DOHH2 (cell line): ENCODE results near the gene DNM1L.

Experiments used
- H3F3A ChIP-seq: fragments of 200-600 bp; sonication (generic), shearing (Covaris generic); 2 replicates; pipeline ENCODE4 v1.6.0; 2016; ENCODE audit warnings: antibody characterized with exemption, mild to moderate bottlenecking; ENCODE audit not compliant: control insufficient read depth, insufficient read depth
- H3K27ac ChIP-seq: fragments of 200-600 bp; sonication (generic); 2 replicates; pipeline ENCODE4 v1.5.1; 2014; ENCODE audit warnings: low read depth, mild to moderate bottlenecking, low read length, moderate library complexity
- H3K27me3 ChIP-seq: fragments of 200-600 bp; sonication (generic); 2 replicates; pipeline ENCODE4 v1.6.1; 2014; ENCODE audit warnings: mild to moderate bottlenecking, low read length, mixed read lengths; ENCODE audit not compliant: control insufficient read depth
- H3K36me3 ChIP-seq: fragments of 200-600 bp; sonication (generic); 2 replicates; pipeline ENCODE4 v1.6.1; 2014; ENCODE audit warnings: mild to moderate bottlenecking, low read length, moderate library complexity, mixed read lengths; ENCODE audit not compliant: control insufficient read depth
- H3K4me1 ChIP-seq: fragments of 200-600 bp; sonication (generic); 2 replicates; pipeline ENCODE4 v1.6.1; 2014; ENCODE audit warnings: mild to moderate bottlenecking, low read length, mixed read lengths; ENCODE audit not compliant: control insufficient read depth
- H3K4me2 ChIP-seq: fragments of 200-600 bp; sonication (generic); 2 replicates; pipeline ENCODE4 v1.6.0; 2014; ENCODE audit warnings: mild to moderate bottlenecking, low read length, moderate library complexity
- H3K4me3 ChIP-seq: fragments of 200-600 bp; sonication (generic); 2 replicates; pipeline ENCODE4 v1.5.1; 2014; ENCODE audit warnings: mild to moderate bottlenecking, low read length, mixed read lengths
- H3K79me2 ChIP-seq: fragments of 200-600 bp; sonication (generic); 2 replicates; pipeline ENCODE4 v1.6.1; 2014; ENCODE audit warnings: mild to moderate bottlenecking, low read length, mixed read lengths; ENCODE audit not compliant: control insufficient read depth
- H3K9me2 ChIP-seq: fragments of 200-600 bp; sonication (generic); replicated peaks from 2 replicates; pipeline ENCODE4 v1.6.1; 2014; ENCODE audit warnings: mild to moderate bottlenecking, low read length, mixed read lengths; ENCODE audit not compliant: control insufficient read depth
- H3K9me3 ChIP-seq: fragments of 200-600 bp; sonication (generic); 2 replicates; pipeline ENCODE4 v1.6.1; 2014; ENCODE audit warnings: antibody characterized with exemption, low read length, mixed read lengths; ENCODE audit not compliant: control insufficient read depth, insufficient read depth
- H4K20me1 ChIP-seq: fragments of 200-600 bp; sonication (generic); 2 replicates; pipeline ENCODE4 v1.6.0; 2014; ENCODE audit warnings: low read depth, mild to moderate bottlenecking, antibody characterized with exemption, low read length, moderate library complexity; ENCODE audit not compliant: control insufficient read depth, insufficient read depth
- EZH2phosphoT487 ChIP-seq: fragments of 200-600 bp; sonication (generic); IDR thresholded peaks from 2 replicates; pipeline ENCODE4 v1.6.1; 2017; ENCODE audit warnings: borderline replicate concordance, mild to moderate bottlenecking, antibody characterized with exemption, low read length, moderate library complexity, mixed read lengths
- TF ChIP-seq, protein P1 (sequence below): fragments of 200-600 bp; sonication (generic); IDR thresholded peaks from one replicate; pipeline ENCODE4 v1.5.1; 2014; ENCODE audit warnings: antibody characterized with exemption, mild to moderate bottlenecking, low read depth, low read length; ENCODE audit not compliant: poor library complexity, severe bottlenecking

The DNM1L gene

DNA sequence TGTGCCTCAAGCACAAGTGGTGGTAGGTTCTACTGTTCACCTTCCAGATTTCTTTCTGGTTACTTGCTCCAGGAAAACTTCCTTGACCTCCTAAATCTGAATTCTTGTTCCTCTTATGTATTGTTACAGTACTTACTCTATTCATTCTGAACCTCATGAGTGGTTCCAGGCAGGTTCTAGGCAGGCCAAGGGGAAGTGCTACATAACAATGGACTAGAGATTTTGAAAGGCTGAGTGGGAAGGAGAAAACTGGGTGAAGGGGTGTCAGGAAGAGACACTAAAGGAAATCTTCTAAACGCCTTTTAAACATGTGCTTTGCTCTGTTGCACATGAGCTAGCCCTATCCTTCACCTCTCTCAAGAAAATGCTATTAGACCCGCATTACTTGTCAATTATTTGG, 75.0 kb downstream of the DNM1L start:
- Histone ChIP-seq H3K4me1 (peaks cover 17% of the 10 kb centered on the region), H4K20me1 (no peaks in the 10 kb centered on the region), H3K36me3 (peaks cover 53% of the 10 kb centered on the region), H3K9me2 (no peaks in the 10 kb centered on the region), H3K4me2 (peak overlapping the region; percentile 93), H3K79me2 (peaks cover 39% of the 10 kb centered on the region), H3K27ac (peak overlapping the region; percentile 86), H3F3A (peaks cover 2% of the 10 kb centered on the region; the same call in 1 of the 2 replicates), H3K27me3 (no peaks in the 10 kb centered on the region), H3K4me3 (peak overlapping the region; percentile 88), H3K9me3 (no peaks in the 10 kb centered on the region)
- TF ChIP-seq, protein P1, sequence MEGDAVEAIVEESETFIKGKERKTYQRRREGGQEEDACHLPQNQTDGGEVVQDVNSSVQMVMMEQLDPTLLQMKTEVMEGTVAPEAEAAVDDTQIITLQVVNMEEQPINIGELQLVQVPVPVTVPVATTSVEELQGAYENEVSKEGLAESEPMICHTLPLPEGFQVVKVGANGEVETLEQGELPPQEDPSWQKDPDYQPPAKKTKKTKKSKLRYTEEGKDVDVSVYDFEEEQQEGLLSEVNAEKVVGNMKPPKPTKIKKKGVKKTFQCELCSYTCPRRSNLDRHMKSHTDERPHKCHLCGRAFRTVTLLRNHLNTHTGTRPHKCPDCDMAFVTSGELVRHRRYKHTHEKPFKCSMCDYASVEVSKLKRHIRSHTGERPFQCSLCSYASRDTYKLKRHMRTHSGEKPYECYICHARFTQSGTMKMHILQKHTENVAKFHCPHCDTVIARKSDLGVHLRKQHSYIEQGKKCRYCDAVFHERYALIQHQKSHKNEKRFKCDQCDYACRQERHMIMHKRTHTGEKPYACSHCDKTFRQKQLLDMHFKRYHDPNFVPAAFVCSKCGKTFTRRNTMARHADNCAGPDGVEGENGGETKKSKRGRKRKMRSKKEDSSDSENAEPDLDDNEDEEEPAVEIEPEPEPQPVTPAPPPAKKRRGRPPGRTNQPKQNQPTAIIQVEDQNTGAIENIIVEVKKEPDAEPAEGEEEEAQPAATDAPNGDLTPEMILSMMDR = no peak
- no peak for TF ChIP-seq EZH2phosphoT487

DNA sequence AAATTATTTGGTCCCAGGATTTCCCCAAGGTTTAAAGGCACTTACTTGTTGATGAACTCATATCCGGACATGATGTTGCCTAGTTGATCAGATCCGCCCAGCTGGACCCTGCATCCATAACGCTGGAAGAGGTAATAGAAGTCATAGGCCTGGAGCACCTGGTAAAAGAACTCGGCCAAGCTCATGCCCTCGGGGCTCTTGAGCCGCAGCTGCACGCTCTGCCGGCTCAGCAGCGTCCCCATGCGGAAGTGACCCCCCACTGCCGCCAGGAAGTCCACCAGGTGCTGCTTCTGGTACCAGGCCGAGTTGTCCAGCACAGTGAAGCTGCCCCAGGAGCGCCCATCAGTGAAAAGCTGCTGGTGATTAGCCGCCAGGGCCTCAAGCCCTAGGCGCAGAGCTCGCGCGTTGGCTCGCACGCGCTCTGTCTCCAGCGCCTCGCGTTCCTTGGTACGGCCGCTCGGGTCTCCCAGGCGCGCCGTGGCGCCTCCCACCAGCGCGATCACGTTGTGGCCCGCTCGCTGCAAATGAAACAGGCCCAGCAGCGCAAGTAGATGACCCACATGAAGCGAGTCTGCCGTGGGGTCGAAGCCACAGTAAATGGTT, 76.1 kb downstream of the DNM1L start:
- no peaks in the 10 kb centered on the region for H3K9me3 ChIP-seq
- H3K4me3 ChIP-seq = peak overlapping the region; percentile 88
- H3K27ac ChIP-seq = peak overlapping the region; percentile 86
- H3K36me3 ChIP-seq = peaks cover 42% of the 10 kb centered on the region
- H3K4me2 ChIP-seq = peak overlapping the region; percentile 93
- H3K4me1 ChIP-seq = peaks cover 17% of the 10 kb centered on the region
- peaks cover 39% of the 10 kb centered on the region for H3K79me2 ChIP-seq
- H3K27me3 ChIP-seq = no peaks in the 10 kb centered on the region
- H3K9me2 ChIP-seq = no peaks in the 10 kb centered on the region
- peaks cover 2% of the 10 kb centered on the region; the same call in 1 of the 2 replicates for H3F3A ChIP-seq
- no peaks in the 10 kb centered on the region for H4K20me1 ChIP-seq
- no peak for TF ChIP-seq EZH2phosphoT487
- TF ChIP-seq, protein P1 = peak; percentile 97

DNA sequence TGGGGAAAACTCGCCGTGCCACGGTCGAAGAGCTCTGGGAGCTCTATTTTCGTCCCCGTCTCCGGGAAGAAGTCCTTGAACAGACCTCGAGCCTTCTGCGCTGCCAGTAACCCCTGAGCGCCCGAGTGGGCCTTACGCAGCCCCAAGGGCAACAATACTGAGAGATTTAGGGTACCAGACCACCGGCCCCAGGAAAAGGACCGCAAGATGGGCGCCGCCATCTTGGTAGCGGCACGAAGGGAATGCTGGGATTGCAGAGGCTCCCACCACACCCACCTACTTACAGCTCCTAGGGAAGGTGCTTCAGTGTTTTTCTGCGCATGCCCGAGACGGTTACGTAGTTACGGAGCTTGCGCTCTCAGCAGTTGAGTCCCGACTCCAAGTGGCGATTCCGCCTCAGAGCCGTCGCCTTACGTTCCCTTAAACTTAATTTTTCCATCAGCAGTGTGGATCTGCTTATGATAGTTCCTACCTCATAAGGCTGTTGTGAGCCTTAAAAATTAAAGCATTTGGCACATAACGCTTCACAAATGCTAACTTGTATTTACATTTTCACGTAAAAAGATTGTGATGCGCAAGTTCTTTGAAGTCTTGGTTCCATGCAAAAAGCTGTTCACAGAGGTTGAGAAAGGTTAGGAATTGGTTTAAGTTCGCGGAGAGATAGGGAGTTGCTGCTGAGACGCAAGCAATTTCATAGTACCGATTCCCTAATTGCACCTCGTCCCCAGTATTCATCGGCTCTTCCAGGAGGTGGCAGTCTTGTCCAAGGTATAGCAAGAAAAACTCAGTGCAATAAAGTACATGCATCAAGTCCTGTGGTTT, 76.8 kb downstream of the DNM1L start, which contains the start of gene YARS2:
Gene YARS2 (minus strand): TSS at position 244 of the 822 bp plus-strand sequence. CDS start 23 bp downstream, at position 221.
- Histone ChIP-seq H3K27ac (peak within 1 kb of the TSS; percentile 86), H3K27me3 (no peaks in the 10 kb centered on the region), H3K4me3 (peak within 1 kb of the TSS; percentile 88), H3K36me3 (peaks cover 35% of the 10 kb centered on the region), H3K4me2 (peak within 1 kb of the TSS; percentile 93), H3F3A (peaks cover 2% of the 10 kb centered on the region; the same call in 1 of the 2 replicates), H3K79me2 (peaks cover 39% of the 10 kb centered on the region), H3K9me3 (no peaks in the 10 kb centered on the region), H3K4me1 (peaks cover 17% of the 10 kb centered on the region), H4K20me1 (no peaks in the 10 kb centered on the region), H3K9me2 (no peaks in the 10 kb centered on the region)
- TF ChIP-seq, protein P1 = peak; percentile 97
- no peak for TF ChIP-seq EZH2phosphoT487
